AG10803 (cell line): ENCODE data around the gene HBM.

Experiments used
- DNase-seq: peaks from one replicate; pipeline ENCODE4 v3.0.0; 2010; ENCODE audit warnings: low read depth
- H3K4me3 ChIP-seq: 2 replicates; pipeline ENCODE4 v1.5.1; 2011; ENCODE audit warnings: mild to moderate bottlenecking, low read length, control low read depth
- CTCF ChIP-seq: conservative IDR thresholded peaks from 2 replicates; pipeline ENCODE4 v1.5.1; 2011; ENCODE audit warnings: mild to moderate bottlenecking, low read length, control low read depth, inconsistent platforms

HBM gene

GRCh38 chr16:187330-187729, 21.6 kb downstream of the HBM start:
- no peak for TF ChIP-seq CTCF
- H3K4me3 ChIP-seq = no peak overlapping the region
- no peak for DNase-seq

DNA sequence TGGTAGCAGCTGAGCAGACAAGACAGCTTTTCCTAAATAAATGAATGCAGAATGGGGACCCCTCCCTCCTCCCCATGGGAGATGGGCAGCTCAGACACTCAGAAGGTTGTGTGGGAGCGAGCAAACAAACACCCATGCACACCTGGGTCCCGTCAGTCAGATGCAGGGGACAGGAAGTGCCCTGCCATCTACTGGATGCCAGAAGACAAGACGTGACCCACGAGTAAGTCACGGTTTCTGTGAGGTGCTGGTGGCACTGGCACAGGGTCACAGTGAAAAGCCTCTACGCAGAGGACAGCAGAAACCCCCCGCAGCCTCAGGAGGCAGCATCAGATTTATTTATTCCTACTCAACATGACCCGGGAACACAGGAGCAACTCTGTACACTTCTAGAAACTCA, 22.9 kb downstream of the HBM start:
- no peak overlapping the region for H3K4me3 ChIP-seq
- TF ChIP-seq CTCF = no peak
- DNase-seq = no peak

GRCh38 chr16:189604-190186, 23.9 kb downstream of the HBM start:
- no peak for DNase-seq
- no peak overlapping the region for H3K4me3 ChIP-seq
- no peak for TF ChIP-seq CTCF

- TF ChIP-seq CTCF = no peak
- H3K4me3 ChIP-seq = no peak overlapping the region
- DNase-seq = no peak
Measured at GRCh38 chr16:191831-192230, 26.1 kb downstream of the HBM start.

- H3K4me3 ChIP-seq = no peak overlapping the region
- TF ChIP-seq CTCF = no peak
- no peak for DNase-seq
Measured at GRCh38 chr16:192686-193085, 26.9 kb downstream of the HBM start.

DNA sequence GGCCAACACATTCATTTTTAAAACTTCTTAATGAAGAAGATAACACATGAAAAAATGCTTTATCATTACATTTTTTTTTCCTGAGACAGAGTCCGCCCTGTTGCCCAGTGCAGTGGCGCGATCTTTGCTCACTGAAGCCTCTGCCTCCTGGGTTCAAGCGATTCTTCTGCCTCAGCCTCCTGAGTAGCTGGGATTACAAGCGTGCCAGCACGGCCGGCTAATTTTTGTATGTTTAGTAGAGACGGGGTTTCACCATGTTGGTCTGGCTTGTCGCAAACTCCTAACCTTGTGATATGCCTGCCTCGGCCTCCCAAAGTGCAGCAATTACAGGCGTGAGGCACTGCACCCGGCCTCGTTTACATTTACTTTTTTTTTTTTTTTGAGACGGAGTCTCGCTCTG, 27.7 kb downstream of the HBM start:
- DNase-seq = no peak
- no peak overlapping the region for H3K4me3 ChIP-seq
- no peak for TF ChIP-seq CTCF

DNA sequence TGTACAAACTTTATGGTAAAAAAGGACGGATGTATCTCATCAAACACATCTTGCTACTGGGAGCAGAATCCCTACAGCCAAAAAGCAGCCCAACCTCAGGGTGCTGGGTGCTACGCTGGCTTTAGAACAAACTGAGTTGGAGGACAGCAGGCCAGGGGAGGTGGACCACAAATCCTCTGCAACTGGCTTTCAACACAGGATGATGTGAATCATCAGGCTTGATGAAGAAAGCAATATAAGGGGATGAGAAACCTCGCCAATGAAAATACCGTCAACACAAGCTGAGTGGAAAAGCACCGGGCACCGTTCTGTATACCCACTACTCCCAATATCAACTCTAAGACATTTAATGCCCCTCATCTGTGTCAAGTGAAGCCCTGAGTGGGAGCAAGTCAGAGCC, 28.7 kb downstream of the HBM start:
- TF ChIP-seq CTCF = no peak
- no peak for DNase-seq
- no peak overlapping the region for H3K4me3 ChIP-seq
